SK-N-DZ (cell line): ENCODE data around the gene TMPRSS11E. TPM values are rescaled to one million over a fixed set of nuclear protein-coding genes. Genes with fewer than 3 reads are reported as not detected.
"Not testable (repeated sequence)": the region's sequence is repeated elsewhere in the genome, so short reads cannot be mapped to it uniquely, and the experiment has no call there.

Experiments
- DNase-seq: peaks from one replicate; pipeline ENCODE4 v3.0.0-alpha.2; 2015; ENCODE audit warnings: low spot score
- polyA plus RNA-seq, 2 experiments: library from polyadenylated mRNA; depleted of rRNA; stranded (reverse); fragments of >200 nt; gene quantifications; 2 replicates each; pipeline ENCODE4 v1.2.3, GENCODE V29; 2014

TMPRSS11E gene
- polyA plus RNA-seq (2014; cell fraction: cytosol; rRNA removed), result not detected in 2 replicates
- not detected in 2 replicates for polyA plus RNA-seq (2014; cell fraction: nucleus; rRNA removed)

GRCh38 chr4:68447201-68447600 lies at the start of gene TMPRSS11E:
Gene TMPRSS11E (plus strand): TSS chr4:68447463. CDS start chr4:68447513, 50 bp downstream.
- DNase-seq, result no peak

GRCh38 chr4:68399306-68399705 lies 48.0 kb upstream of the TMPRSS11E start:
- DNase-seq, result no peak

- no peak for DNase-seq
Observed at GRCh38 chr4:68401231-68401630, 46.0 kb upstream of the TMPRSS11E start.

GRCh38 chr4:68404153-68404552 lies 43.1 kb upstream of the TMPRSS11E start:
- DNase-seq, result no peak

- not testable (repeated sequence) for DNase-seq
Observed at GRCh38 chr4:68405718-68406478, 41.4 kb upstream of the TMPRSS11E start.

GRCh38 chr4:68406479-68406859 lies 40.8 kb upstream of the TMPRSS11E start:
- DNase-seq, result no peak

GRCh38 chr4:68407015-68407867 lies 40.0 kb upstream of the TMPRSS11E start:
- DNase-seq, result not testable (repeated sequence)

GRCh38 chr4:68407868-68408190 lies 39.4 kb upstream of the TMPRSS11E start:
- no peak for DNase-seq

- DNase-seq, result no peak
Observed at GRCh38 chr4:68410149-68410548, 37.1 kb upstream of the TMPRSS11E start.

- DNase-seq, result no peak
Observed at GRCh38 chr4:68410643-68411042, 36.6 kb upstream of the TMPRSS11E start.

GRCh38 chr4:68412031-68412430 lies 35.2 kb upstream of the TMPRSS11E start:
- not testable (repeated sequence) for DNase-seq

- no peak for DNase-seq
Observed at GRCh38 chr4:68416591-68416990, 30.7 kb upstream of the TMPRSS11E start.

GRCh38 chr4:68426516-68426915 lies 20.7 kb upstream of the TMPRSS11E start:
- DNase-seq, result no peak

- DNase-seq, result no peak
Observed at GRCh38 chr4:68430337-68430736, 16.9 kb upstream of the TMPRSS11E start.

- no peak for DNase-seq
Observed at GRCh38 chr4:68432320-68432719, 14.9 kb upstream of the TMPRSS11E start.

- no peak for DNase-seq
Observed at GRCh38 chr4:68433582-68433981, 13.7 kb upstream of the TMPRSS11E start.

- no peak for DNase-seq
Observed at GRCh38 chr4:68434277-68434676, 13.0 kb upstream of the TMPRSS11E start.

- DNase-seq, result no peak
Observed at GRCh38 chr4:68434836-68435235, 12.4 kb upstream of the TMPRSS11E start.

- DNase-seq, result no peak
Observed at GRCh38 chr4:68445111-68445510, 2.2 kb upstream of the TMPRSS11E start.

- DNase-seq, result no peak
Observed at GRCh38 chr4:68451246-68452211, 4.3 kb downstream of the TMPRSS11E start.

- no peak for DNase-seq
Observed at GRCh38 chr4:68460085-68460484, 12.8 kb downstream of the TMPRSS11E start.
